A673 (cell line): Measurements from ENCODE around the gene UBASH3B. TPM values are rescaled to one million over a fixed set of nuclear protein-coding genes. Genes with fewer than 3 reads are reported as not detected.

ENCODE experiments used
- BruUV-seq: library from RNA; stranded (reverse); fragments of 400-500 nt; replicated peaks from 2 replicates; lab custom pipeline; 2021; lab: Mats Ljungman, UMichigan
- CTCF ChIA-PET: fragments of 300-600 bp; sonication (Branson Sonifier 250); formaldehyde crosslinking; loops from one replicate; lab custom pipeline; 2022; ENCODE audit warnings: antibody characterized with exemption; lab: Charles Lee
- POLR2A ChIA-PET: fragments of 300-600 bp; sonication (Branson Sonifier 250); formaldehyde crosslinking; loops from one replicate; lab custom pipeline; 2022; ENCODE audit warnings: antibody characterized with exemption; ENCODE audit not compliant: low non-redundant PET; lab: Charles Lee
- DNase-seq: peaks from one replicate; pipeline ENCODE4 v3.0.0-alpha.2; 2015; ENCODE audit warnings: low spot score
- H3K27ac ChIP-seq: fragments of 200-600 bp; sonication (generic); 2 replicates; pipeline ENCODE4 v1.5.1; 2016; ENCODE audit warnings: mixed run types, low read depth, mild to moderate bottlenecking, mixed read lengths, antibody characterized with exemption, low read length; ENCODE audit not compliant: poor library complexity, severe bottlenecking
- H3K27me3 ChIP-seq: fragments of 200-600 bp; sonication (generic); replicated peaks from 2 replicates; pipeline ENCODE4 v1.6.1; 2017; ENCODE audit warnings: mixed run types, low read depth, mild to moderate bottlenecking, mixed read lengths, antibody characterized with exemption, low read length; ENCODE audit not compliant: insufficient read depth, poor library complexity
- H3K36me3 ChIP-seq: fragments of 200-600 bp; sonication (generic); 2 replicates; pipeline ENCODE4 v1.6.1; 2016; ENCODE audit warnings: mixed run types, mild to moderate bottlenecking, mixed read lengths, antibody characterized with exemption, low read length; ENCODE audit not compliant: insufficient read depth, poor library complexity, severe bottlenecking
- H3K4me1 ChIP-seq: fragments of 200-600 bp; sonication (generic); 2 replicates; pipeline ENCODE4 v1.6.1; 2017; ENCODE audit warnings: mixed run types, mild to moderate bottlenecking, mixed read lengths, antibody characterized with exemption, low read length; ENCODE audit not compliant: insufficient read depth, poor library complexity, severe bottlenecking
- H3K4me3 ChIP-seq: fragments of 200-600 bp; sonication (generic); 2 replicates; pipeline ENCODE4 v1.5.1; 2016; ENCODE audit warnings: low read depth, mixed run types, mild to moderate bottlenecking, mixed read lengths, low read length; ENCODE audit not compliant: poor library complexity, severe bottlenecking
- H3K9me3 ChIP-seq: fragments of 200-600 bp; sonication (generic); 2 replicates; pipeline ENCODE4 v1.6.1; 2016; ENCODE audit warnings: mixed run types, low read depth, mild to moderate bottlenecking, mixed read lengths, antibody characterized with exemption, low read length; ENCODE audit not compliant: poor library complexity, severe bottlenecking
- EZH2 ChIP-seq: fragments of 200-600 bp; sonication (generic); IDR thresholded peaks from 2 replicates; pipeline ENCODE4 v1.6.1; 2017; ENCODE audit warnings: borderline replicate concordance, low read depth, mild to moderate bottlenecking, mixed read lengths, antibody characterized with exemption, low read length; ENCODE audit not compliant: poor library complexity, severe bottlenecking
- intact Hi-C: fragments of 100-400 bp; cut with micrococcal nuclease; formaldehyde crosslinking; loops from one replicate; pipeline ENCODE4 v1.10.0; 2022; ENCODE audit not compliant: unreplicated experiment
- total RNA-seq: library from RNA; stranded (reverse); gene quantifications from 2 replicates; pipeline ENCODE4 v1.2.3, GENCODE V29; 2021
- TF ChIP-seq, protein P1 (sequence below): fragments of 300-800, 200-600 bp; sonication (generic); conservative IDR thresholded peaks from 2 replicates; pipeline ENCODE4 v1.5.1; 2017; ENCODE audit warnings: low read depth, mild to moderate bottlenecking, antibody characterized with exemption, low read length, moderate library complexity, mixed read lengths

The UBASH3B gene
- total RNA-seq, 1 experiment from 2014 or later = 15.3 TPM

DNA sequence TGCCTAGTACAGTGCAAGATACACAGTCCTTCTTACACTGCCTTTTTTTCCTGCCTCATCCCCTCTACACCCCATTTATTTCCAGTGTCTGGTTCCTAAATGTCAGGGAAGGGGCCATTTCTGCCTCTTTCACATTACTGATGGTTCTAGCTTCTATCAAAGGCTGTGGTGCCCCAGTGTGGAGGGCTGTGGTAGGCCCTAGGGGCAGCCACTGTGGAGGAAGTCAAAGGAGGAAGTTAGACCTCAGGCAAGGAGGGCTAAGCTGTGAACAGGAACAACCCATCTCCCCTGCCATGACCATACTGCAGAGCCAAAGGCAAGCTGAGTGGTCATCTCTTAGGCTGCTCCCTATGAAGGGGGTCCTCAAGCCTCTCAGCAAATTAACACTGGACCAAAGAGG, 100.9 kb downstream of the UBASH3B start:
- H3K27me3 ChIP-seq = no peaks in the 10 kb centered on the region
- H3K9me3 ChIP-seq = no peaks in the 10 kb centered on the region
- peaks cover 52% of the 10 kb centered on the region for H3K4me1 ChIP-seq
- H3K4me3 ChIP-seq = no peak overlapping the region
- intact Hi-C loops = no loop called here
- H3K36me3 ChIP-seq = no peaks in the 10 kb centered on the region
- no TSS peak for BruUV-seq
- ChIA-PET POLR2A (no interaction called here), CTCF (no interaction called here)
- no peak for DNase-seq
- no peak overlapping the region for H3K27ac ChIP-seq
- TF ChIP-seq, protein P1, sequence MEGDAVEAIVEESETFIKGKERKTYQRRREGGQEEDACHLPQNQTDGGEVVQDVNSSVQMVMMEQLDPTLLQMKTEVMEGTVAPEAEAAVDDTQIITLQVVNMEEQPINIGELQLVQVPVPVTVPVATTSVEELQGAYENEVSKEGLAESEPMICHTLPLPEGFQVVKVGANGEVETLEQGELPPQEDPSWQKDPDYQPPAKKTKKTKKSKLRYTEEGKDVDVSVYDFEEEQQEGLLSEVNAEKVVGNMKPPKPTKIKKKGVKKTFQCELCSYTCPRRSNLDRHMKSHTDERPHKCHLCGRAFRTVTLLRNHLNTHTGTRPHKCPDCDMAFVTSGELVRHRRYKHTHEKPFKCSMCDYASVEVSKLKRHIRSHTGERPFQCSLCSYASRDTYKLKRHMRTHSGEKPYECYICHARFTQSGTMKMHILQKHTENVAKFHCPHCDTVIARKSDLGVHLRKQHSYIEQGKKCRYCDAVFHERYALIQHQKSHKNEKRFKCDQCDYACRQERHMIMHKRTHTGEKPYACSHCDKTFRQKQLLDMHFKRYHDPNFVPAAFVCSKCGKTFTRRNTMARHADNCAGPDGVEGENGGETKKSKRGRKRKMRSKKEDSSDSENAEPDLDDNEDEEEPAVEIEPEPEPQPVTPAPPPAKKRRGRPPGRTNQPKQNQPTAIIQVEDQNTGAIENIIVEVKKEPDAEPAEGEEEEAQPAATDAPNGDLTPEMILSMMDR = no peak
- TF ChIP-seq EZH2 = no peak

DNA sequence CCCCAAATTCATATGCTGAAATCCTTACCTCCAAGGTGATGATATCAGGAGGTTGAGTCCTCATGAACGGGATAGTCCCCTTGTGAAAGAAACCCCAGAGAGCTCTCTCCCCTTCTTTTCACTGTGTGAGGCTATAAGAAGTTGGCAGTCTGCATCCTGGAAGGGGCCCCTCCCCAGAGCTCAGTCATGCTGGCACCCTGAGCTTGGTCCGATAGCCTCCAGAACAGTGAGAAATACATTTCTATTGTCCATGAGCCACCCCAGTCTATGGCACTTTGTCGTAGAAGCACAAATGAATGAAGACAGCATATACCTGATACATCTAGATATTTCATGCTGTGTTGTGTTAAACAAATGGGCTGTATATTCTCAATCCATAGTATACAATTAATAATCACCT, 101.7 kb downstream of the UBASH3B start:
- no peak for TF ChIP-seq EZH2
- TF ChIP-seq, protein P1 = no peak

DNA sequence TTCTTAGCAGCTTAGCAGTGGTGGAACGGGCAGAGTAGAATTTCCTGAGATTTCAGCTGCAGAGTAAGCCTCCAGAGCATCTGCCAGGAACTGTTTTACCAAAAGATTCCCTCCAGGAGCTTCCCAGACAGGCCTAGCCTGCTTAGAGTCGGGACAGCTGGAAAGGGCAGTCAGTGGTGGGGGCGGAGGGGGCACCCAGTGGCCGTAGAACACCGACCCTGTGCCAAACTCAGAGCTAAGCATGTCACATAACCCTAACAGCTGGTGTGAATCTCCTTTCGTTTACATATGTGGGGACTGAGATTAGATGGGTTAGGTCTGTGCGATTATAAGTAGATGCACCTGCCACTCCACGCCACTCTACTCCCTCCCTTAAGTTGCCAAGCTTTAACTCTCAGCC, 102.8 kb downstream of the UBASH3B start:
- no peaks in the 10 kb centered on the region for H3K27me3 ChIP-seq
- no TSS peak for BruUV-seq
- peak; percentile 68 for DNase-seq
- H3K4me1 ChIP-seq = peaks cover 52% of the 10 kb centered on the region
- no peaks in the 10 kb centered on the region for H3K9me3 ChIP-seq
- no peak overlapping the region for H3K4me3 ChIP-seq
- TF ChIP-seq, protein P1 = no peak
- TF ChIP-seq EZH2 = no peak
- H3K27ac ChIP-seq = peak overlapping the region; percentile 72
- POLR2A ChIA-PET = interaction anchor here (0.7 kb wide), 1 partner anchor 59 kb away, joined by 4 read pairs; no protein-coding TSS in a partner anchor
- CTCF ChIA-PET = no interaction called here
- intact Hi-C loops = no loop called here
- no peaks in the 10 kb centered on the region for H3K36me3 ChIP-seq

More for the DNA sequence above, 101.7 kb downstream of the UBASH3B start:
- H3K27ac ChIP-seq = no peak overlapping the region
- H3K9me3 ChIP-seq = no peaks in the 10 kb centered on the region
- peaks cover 52% of the 10 kb centered on the region for H3K4me1 ChIP-seq
- no peaks in the 10 kb centered on the region for H3K36me3 ChIP-seq
- H3K27me3 ChIP-seq = no peaks in the 10 kb centered on the region
- POLR2A ChIA-PET = no interaction called here
- no TSS peak for BruUV-seq
- intact Hi-C loops = no loop called here
- DNase-seq = no peak
- CTCF ChIA-PET = no interaction called here
- H3K4me3 ChIP-seq = no peak overlapping the region
